ENCODE results near the gene AMIGO1. TPM values are rescaled to one million over a fixed set of nuclear protein-coding genes. Genes with fewer than 3 reads are reported as not detected.

AMIGO1 gene
- total and polyA plus RNA-seq, 8 donors, result 1.6 to 5.8 (median 5.0) TPM

- Histone ChIP-seq H3K4me3 (no peak overlapping the region), H3K27ac (no peak overlapping the region), H3K36me3 (peaks cover 0 to 6% (median 3%) of the 10 kb centered on the region in 3 donors), H3K27me3 (no peaks in the 10 kb centered on the region), H3K9me3 (no peaks in the 10 kb centered on the region), H3K4me1 (peaks cover 0 to 7% (median 6%) of the 10 kb centered on the region in 3 donors)
- ATAC-seq (no peak), DNase-seq (no peak), FAIRE-seq (no peak)
- intact Hi-C loops (cut with DNase I), result loop anchor here in 1 of 3 donors (5.0 kb wide), 1 partner anchor 41 kb away; no protein-coding TSS in a partner anchor
- WGBS, 2 donors, result 86 to 91% methylated on average over 8 of the region's 8 CpGs
- TF ChIP-seq CTCF (IDR thresholded peaks at IDR 0.05), result no peak
Observed at GRCh38 chr1:109491372-109491771, 18.2 kb downstream of the AMIGO1 start.

- Histone ChIP-seq H3K9me3 (no peaks in the 10 kb centered on the region), H3K4me3 (no peak overlapping the region), H3K27ac (no peak overlapping the region), H3K27me3 (no peaks in the 10 kb centered on the region), H3K4me1 (peaks cover 0 to 7% (median 6%) of the 10 kb centered on the region in 3 donors), H3K36me3 (peaks cover 0 to 1% (median under 1%) of the 10 kb centered on the region in 3 donors)
- intact Hi-C loops (cut with DNase I), result loop anchor here in 1 of 3 donors (5.0 kb wide), 1 partner anchor 41 kb away; no protein-coding TSS in a partner anchor
- ATAC-seq, result no peak
- FAIRE-seq, result no peak
- DNase-seq, result peak in 1 of 6 donors; percentile 45
- 70 to 72% methylated on average over 11 of the region's 11 CpGs for WGBS, 2 donors
- no peak for TF ChIP-seq CTCF (IDR thresholded peaks at IDR 0.05)
Observed at GRCh38 chr1:109490934-109491302, 18.6 kb downstream of the AMIGO1 start.

GRCh38 chr1:109490029-109490933, 19.2 kb downstream of the AMIGO1 start:
- TF ChIP-seq CTCF (IDR thresholded peaks at IDR 0.05), result peak; percentile 70 to 80 (median 70)
- Histone ChIP-seq H3K4me1 (peaks cover 0 to 7% (median 6%) of the 10 kb centered on the region in 3 donors), H3K4me3 (no peak overlapping the region), H3K9me3 (no peaks in the 10 kb centered on the region), H3K36me3 (no peaks in the 10 kb centered on the region), H3K27me3 (no peaks in the 10 kb centered on the region), H3K27ac (no peak overlapping the region)
- no peak for FAIRE-seq
- 75 to 77% methylated on average over 11 of the region's 11 CpGs for WGBS, 2 donors
- peak in 3 of 4 donors; percentile 51 to 61 (median 59) for ATAC-seq
- intact Hi-C loops (cut with DNase I), result loop anchor here in 1 of 3 donors (5.0 kb wide), 1 partner anchor 42 kb away; no protein-coding TSS in a partner anchor
- peak in 5 of 6 donors; percentile 48 to 78 (median 74) for DNase-seq

- TF ChIP-seq CTCF (IDR thresholded peaks at IDR 0.05), result no peak
- DNase-seq (no peak), FAIRE-seq (no peak), ATAC-seq (no peak)
- Histone ChIP-seq H3K9me3 (no peaks in the 10 kb centered on the region), H3K36me3 (no peaks in the 10 kb centered on the region), H3K4me3 (no peak overlapping the region), H3K4me1 (peaks cover 0 to 5% (median 0%) of the 10 kb centered on the region in 3 donors), H3K27ac (no peak overlapping the region), H3K27me3 (no peaks in the 10 kb centered on the region)
- intact Hi-C loops (cut with DNase I), result loop anchor here in 1 of 3 donors (5.0 kb wide), 1 partner anchor 44 kb away; no protein-coding TSS in a partner anchor
- WGBS, 2 donors, result 79 to 83% methylated on average over 12 of the region's 12 CpGs
Observed at GRCh38 chr1:109488696-109489095, 20.8 kb downstream of the AMIGO1 start.

Data from pancreas (tissue), 10 donors.